Measurements from ENCODE around the gene CCSER1. TPM values are rescaled to one million over a fixed set of nuclear protein-coding genes. Genes with fewer than 3 reads are reported as not detected.

Gene CCSER1
- total and polyA plus RNA-seq, 7 donors, result 0.06 to 2.5 (median 0.30) TPM

- intact Hi-C loops (cut with DNase I), result no loop called here
- no peak for TF ChIP-seq CTCF (IDR thresholded peaks at IDR 0.05)
- WGBS, 3 donors, result 64 to 75% (median 73%) methylated on average over 2 of the region's 2 CpGs
These were observed 842.8 kb downstream of the CCSER1 start for GRCh38 chr4:90970021-90970420.

GRCh38 chr4:90977726-90978125 is 850.5 kb downstream of the CCSER1 start:
- no peak overlapping the region for H3K27ac ChIP-seq
- no peaks in the 10 kb centered on the region for H3K9me3 ChIP-seq
- DNase-seq, result no peak
- no peaks in the 10 kb centered on the region for H3K27me3 ChIP-seq (ENCODE audit: insufficient read depth in 3 of 3, low read length in 2 of 3)
- ATAC-seq, result no peak
- H3K4me3 ChIP-seq, result no peak overlapping the region
- H3K36me3 ChIP-seq (ENCODE audit: insufficient read depth in 1 of 2, low read depth in 1 of 2), result no peaks in the 10 kb centered on the region
- WGBS, 3 donors, result 82 to 86% (median 83%) methylated on average over 3 of the region's 3 CpGs
- TF ChIP-seq CTCF (IDR thresholded peaks at IDR 0.05), result no peak
- intact Hi-C loops (cut with DNase I), result no loop called here
- H3K4me1 ChIP-seq, result no peaks in the 10 kb centered on the region

More at GRCh38 chr4:90970021-90970420, 842.8 kb downstream of the CCSER1 start:
- Histone ChIP-seq H3K27me3 (ENCODE audit: insufficient read depth in 3 of 3, low read length in 2 of 3) (no peaks in the 10 kb centered on the region), H3K4me1 (no peaks in the 10 kb centered on the region), H3K36me3 (ENCODE audit: insufficient read depth in 1 of 2, low read depth in 1 of 2) (no peaks in the 10 kb centered on the region), H3K9me3 (peaks cover 6% of the 10 kb centered on the region), H3K27ac (no peak overlapping the region), H3K4me3 (no peak overlapping the region)
- ATAC-seq (no peak), DNase-seq (no peak)

- no peaks in the 10 kb centered on the region for H3K36me3 ChIP-seq (ENCODE audit: insufficient read depth in 1 of 2, low read depth in 1 of 2)
- no peak overlapping the region for H3K27ac ChIP-seq
- no peaks in the 10 kb centered on the region for H3K4me1 ChIP-seq
- 61 to 65% (median 62%) methylated on average over 6 of the region's 6 CpGs for WGBS, 3 donors
- H3K4me3 ChIP-seq, result no peak overlapping the region
- no peaks in the 10 kb centered on the region for H3K9me3 ChIP-seq
- no peak for DNase-seq
- ATAC-seq, result no peak
- no peak for TF ChIP-seq CTCF (IDR thresholded peaks at IDR 0.05)
- no peaks in the 10 kb centered on the region for H3K27me3 ChIP-seq (ENCODE audit: insufficient read depth in 3 of 3, low read length in 2 of 3)
- intact Hi-C loops (cut with DNase I), result no loop called here
These were observed 852.4 kb downstream of the CCSER1 start for GRCh38 chr4:90979556-90979955.

GRCh38 chr4:90982813-90983212 is 855.6 kb downstream of the CCSER1 start:
- H3K27me3 ChIP-seq (ENCODE audit: insufficient read depth in 3 of 3, low read length in 2 of 3), result no peaks in the 10 kb centered on the region
- WGBS, 3 donors, result 64 to 71% (median 67%) methylated on average over 2 of the region's 2 CpGs
- TF ChIP-seq CTCF (IDR thresholded peaks at IDR 0.05), result no peak
- no peaks in the 10 kb centered on the region for H3K4me1 ChIP-seq
- H3K4me3 ChIP-seq, result no peak overlapping the region
- ATAC-seq (no peak), DNase-seq (no peak)
- H3K36me3 ChIP-seq (ENCODE audit: insufficient read depth in 1 of 2, low read depth in 1 of 2), result no peaks in the 10 kb centered on the region
- no peaks in the 10 kb centered on the region for H3K9me3 ChIP-seq
- intact Hi-C loops (cut with DNase I), result no loop called here
- H3K27ac ChIP-seq, result no peak overlapping the region

- TF ChIP-seq CTCF (IDR thresholded peaks at IDR 0.05), result no peak
- H3K4me1 ChIP-seq, result no peaks in the 10 kb centered on the region
- ATAC-seq, result no peak
- H3K27ac ChIP-seq, result no peak overlapping the region
- no peak overlapping the region for H3K4me3 ChIP-seq
- H3K27me3 ChIP-seq (ENCODE audit: insufficient read depth in 3 of 3, low read length in 2 of 3), result no peaks in the 10 kb centered on the region
- H3K36me3 ChIP-seq (ENCODE audit: insufficient read depth in 1 of 2, low read depth in 1 of 2), result no peaks in the 10 kb centered on the region
- no peaks in the 10 kb centered on the region for H3K9me3 ChIP-seq
- 62 to 66% (median 63%) methylated on average over 2 of the region's 2 CpGs for WGBS, 3 donors
- no peak for DNase-seq
- intact Hi-C loops (cut with DNase I), result no loop called here
These were observed 863.1 kb downstream of the CCSER1 start for GRCh38 chr4:90990284-90990683.
